HG03521 (cell line): ENCODE data around the gene TUBGCP3.
"Not testable (repeated sequence)": the region's sequence is repeated elsewhere in the genome, so short reads cannot be mapped to it uniquely, and the experiment has no call there.

Experiments
- ATAC-seq: cut with Tn5 transposase; IDR thresholded peaks from one replicate; pipeline ENCODE4 v1.9.1; 2021; ENCODE audit warnings: mild to moderate bottlenecking, moderate library complexity; ENCODE audit not compliant: unreplicated experiment

The TUBGCP3 gene, protein sequence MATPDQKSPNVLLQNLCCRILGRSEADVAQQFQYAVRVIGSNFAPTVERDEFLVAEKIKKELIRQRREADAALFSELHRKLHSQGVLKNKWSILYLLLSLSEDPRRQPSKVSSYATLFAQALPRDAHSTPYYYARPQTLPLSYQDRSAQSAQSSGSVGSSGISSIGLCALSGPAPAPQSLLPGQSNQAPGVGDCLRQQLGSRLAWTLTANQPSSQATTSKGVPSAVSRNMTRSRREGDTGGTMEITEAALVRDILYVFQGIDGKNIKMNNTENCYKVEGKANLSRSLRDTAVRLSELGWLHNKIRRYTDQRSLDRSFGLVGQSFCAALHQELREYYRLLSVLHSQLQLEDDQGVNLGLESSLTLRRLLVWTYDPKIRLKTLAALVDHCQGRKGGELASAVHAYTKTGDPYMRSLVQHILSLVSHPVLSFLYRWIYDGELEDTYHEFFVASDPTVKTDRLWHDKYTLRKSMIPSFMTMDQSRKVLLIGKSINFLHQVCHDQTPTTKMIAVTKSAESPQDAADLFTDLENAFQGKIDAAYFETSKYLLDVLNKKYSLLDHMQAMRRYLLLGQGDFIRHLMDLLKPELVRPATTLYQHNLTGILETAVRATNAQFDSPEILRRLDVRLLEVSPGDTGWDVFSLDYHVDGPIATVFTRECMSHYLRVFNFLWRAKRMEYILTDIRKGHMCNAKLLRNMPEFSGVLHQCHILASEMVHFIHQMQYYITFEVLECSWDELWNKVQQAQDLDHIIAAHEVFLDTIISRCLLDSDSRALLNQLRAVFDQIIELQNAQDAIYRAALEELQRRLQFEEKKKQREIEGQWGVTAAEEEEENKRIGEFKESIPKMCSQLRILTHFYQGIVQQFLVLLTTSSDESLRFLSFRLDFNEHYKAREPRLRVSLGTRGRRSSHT

DNA sequence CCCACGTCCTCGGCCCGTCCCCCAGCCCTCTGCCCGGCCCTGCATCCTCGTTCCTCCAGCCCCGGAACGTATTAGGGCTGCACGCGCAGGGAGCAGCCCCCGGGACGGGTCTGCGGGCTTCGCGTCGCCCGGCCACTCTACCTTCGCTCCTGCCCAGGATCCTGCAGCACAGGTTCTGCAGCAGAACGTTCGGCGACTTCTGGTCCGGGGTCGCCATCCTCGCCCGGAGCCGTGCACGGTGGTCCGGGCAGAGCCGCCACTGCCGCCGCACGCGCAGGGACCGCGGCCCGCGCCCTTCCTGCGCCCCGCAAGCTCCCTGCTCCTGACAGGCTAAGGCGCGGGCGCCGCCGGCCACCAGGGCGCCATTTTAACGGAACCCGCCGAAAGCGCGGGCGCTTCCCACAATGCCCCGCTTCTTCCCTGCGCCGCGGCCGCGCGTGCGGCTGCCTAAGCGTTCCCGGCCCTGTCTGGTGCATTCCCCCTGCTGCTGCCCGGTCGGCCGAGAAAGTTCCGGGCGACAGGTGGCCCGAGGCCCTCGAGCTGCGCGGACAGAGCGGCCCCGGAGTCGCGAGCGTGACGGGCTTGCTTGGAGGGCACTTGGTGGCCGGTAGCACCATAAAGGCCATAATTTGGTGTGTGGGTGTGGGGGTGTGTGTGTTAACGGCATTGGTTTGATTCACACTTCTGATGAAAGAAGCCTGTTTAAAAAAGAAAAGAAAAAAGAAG is at the start of gene TUBGCP3:
Gene TUBGCP3 (minus strand): TSS at position 390 of the 726 bp plus-strand sequence. CDS start 173 bp downstream, at position 217.
- ATAC-seq, result peak; percentile 73

DNA sequence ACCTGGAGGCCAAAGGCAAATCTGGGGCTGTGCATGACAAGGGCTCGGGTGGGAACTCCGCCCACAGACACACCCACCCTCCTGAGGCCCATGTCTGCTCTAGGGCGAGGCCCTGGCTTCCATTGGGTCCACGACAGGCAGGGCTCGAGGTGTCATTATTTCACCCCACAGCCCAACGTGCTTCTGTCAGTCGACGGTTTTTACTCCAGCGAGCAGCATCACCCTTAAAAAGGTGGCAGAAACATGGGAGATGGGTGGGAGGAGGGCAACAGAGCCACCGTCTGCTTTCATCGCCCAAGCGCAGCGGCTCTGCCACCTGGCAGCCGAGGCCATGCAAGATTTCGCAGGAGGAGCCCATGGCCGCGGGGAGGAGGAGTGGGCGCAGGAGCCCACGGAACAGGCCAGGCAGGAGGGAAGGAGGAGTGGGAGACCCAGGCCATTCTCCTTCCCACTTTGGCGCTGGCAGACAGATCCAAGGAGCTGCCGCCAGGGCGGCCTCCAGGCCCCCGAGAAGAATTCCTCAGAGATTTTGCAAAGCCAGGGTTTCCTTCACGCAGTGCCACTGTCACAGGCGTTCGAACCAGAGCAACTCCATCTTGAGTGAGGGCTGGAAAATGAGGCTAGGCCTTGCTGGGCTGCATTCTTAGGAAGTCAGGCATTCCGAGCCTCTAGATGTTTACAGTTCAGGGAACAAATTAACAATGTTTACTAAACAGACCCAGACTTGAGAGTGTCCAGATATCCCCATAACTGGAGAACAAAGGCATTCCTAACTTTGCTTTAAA is 49.3 kb upstream of the TUBGCP3 start:
- no peak for ATAC-seq

DNA sequence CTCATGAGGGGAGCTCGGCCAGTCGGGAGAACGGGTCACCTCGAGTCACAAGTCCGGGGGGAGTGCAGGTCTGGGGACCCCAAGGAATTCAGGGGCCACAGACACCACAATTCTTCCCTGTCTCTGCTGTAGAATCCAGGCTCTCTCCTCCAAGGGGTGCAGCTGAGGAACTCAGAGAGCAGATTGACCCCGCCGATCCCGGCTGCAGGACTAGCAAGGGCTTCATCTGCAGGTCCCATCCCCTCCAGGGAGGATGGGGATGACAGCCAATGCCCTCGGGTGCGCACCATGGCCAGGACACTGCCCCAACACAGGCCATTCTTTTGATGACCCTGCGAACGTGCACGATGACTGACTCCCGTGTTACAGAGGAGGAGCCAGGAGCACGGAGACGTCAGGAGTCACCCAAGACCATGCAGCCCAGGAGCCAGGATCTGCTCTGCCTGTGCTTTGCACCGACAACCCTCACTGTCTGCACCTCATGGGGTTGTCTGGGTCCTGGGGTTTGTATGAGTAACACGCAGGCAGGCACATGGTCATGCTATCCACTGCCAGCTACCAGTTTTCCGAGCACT is 48.5 kb upstream of the TUBGCP3 start:
- ATAC-seq, result no peak

DNA sequence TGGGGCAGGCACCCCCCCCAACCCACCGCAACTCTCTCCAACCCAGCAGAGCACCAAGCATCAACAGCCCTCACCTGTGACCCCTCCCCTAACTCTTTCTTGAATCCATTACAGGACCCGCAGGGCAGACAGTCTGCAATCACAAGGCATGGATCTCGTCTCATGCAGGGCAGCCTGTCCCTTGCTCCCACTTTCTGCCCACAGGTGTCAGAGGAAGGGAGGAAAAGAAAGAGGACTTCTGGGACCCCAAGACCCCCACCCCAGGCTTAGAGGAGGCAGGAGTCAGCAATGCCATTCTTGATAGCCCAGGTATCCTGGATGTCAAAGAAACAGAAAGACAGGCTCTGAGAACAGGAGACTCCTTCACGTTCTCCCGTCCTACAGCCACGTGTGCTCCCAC is 47.4 kb upstream of the TUBGCP3 start:
- ATAC-seq, result no peak

DNA sequence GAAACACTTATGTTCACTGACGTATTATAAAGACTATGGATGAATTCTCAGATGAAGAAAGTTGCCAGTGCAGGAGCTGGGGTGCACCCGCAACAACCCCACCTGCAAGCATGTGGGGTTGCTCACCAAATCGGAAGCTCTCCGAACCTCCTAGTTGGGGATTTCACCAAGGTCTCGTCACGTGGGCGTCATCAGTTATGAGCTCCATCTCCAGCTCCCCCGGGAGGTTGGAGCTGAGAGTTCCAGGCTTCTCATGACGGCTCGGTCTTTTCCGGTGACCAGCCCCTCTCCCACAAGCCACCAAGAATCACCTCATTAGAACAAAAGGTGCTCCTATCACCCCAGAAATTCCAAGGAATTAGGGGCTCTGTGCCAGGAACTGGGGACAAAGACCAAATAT is 46.1 kb upstream of the TUBGCP3 start:
- no peak for ATAC-seq

DNA sequence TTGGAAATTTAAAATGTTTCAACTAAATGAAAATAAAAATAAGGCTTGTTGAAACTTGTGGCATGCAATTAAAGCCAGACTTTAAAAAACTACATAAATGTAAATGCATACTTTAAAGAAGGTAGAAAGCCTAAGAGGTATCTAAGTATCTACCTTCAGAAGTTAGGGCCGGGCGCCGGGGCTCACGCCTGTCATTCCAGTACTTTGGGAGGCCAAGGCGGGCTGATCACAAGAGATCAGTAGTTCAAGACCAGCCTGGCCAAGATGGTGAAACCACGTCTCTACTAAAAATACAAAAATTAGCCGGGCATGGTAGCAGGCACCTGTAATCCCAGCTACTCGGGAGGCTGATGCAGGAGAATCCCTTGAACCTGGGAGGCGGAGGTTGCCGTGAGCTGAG is 42.3 kb upstream of the TUBGCP3 start:
- ATAC-seq, result not testable (repeated sequence)

DNA sequence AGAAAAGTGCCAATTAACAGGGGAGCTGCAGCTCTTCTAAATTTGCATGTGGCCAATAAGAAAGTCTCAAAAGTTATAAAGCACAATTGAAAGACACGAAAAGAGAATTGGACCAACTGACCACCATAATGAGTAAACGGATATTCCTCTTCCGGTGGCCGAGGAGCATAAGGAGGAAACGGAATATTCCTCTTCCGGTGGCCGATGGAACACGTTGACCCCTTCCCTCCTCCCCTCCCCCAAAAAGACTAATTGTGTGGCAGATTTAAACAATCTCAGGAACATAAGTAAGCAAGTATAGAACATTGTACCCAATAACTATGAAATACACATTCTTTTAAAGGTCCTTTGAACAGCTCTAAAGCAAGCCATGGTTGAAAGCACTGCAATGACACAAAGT is 41.2 kb upstream of the TUBGCP3 start:
- no peak for ATAC-seq

DNA sequence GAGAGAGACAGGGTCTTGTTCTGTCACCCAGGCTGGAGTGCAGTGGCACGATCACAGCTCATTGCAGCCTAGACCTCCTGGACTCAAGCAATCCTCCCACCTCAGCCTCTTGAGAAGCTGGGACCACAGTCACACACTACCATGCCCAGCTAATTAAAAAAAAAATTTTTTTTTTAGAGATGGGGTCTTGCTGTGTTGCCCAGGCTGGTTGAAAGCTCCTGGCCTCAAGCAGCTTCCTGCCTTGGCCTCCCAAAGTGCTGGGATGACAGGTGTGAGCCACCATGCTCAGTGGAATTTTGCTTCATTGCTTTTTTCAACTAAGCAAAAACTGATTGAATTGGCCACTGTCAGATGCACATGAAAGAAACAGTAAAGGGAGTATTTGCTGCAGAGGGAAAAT is 39.7 kb upstream of the TUBGCP3 start:
- not testable (repeated sequence) for ATAC-seq

DNA sequence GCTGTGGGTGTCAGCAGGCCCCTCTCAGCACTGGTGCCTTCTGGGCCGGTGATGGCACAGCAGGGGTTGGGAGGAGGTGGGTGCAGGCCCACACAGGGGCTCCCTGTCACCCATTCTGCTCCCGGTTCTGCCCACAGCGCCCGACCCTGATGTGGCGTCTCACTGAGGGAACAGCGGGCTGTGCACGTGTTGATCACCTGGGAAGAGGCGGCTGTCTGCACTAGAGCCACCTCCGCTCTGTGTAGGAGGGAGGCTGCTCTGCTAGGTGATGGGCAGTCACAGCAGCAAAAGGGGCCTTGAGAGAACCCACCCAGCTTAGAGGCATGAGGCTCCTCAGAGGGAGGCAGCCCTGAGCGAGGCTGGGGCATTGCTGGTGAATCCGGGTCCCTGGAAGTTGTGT is 39.2 kb upstream of the TUBGCP3 start:
- no peak for ATAC-seq

DNA sequence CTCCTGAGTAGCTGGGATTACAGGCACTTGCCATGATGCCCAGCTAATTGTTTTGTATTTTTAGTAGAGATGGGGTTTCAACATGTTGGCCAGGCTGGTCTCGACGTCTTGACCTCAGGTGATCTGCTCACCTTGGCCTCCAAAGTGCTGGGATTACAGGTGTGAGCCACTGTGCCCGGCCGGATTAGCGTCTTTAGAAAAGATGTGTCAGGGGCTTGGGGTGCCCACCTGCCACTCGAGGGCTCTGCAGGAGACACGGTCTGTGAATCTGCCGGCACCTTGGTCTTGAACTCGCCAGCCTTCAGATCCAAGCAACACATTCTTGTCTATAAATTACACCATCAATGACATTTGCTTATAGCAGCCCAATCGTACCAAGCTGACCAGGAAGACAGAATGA is 38.8 kb upstream of the TUBGCP3 start:
- ATAC-seq, result no peak

DNA sequence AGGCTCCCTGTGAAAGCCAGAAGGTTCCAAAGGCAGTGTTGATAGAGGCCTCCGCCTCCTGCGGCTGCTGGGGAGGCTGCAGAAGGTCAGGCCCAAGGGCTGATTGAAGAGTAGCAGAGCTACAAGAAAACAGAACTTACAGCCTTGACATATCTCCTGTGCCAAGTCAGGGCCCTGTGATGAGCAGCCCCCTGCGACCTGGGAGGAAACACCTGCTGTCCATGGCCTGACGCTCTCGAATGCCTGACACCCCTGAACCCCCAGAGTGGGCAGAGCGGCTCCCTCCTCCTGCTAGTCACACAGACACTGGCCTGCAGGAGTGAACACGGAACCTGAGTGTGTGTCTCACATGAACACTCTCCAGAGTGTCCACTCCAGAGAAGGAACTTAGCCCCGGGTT is 38.2 kb upstream of the TUBGCP3 start:
- no peak for ATAC-seq

DNA sequence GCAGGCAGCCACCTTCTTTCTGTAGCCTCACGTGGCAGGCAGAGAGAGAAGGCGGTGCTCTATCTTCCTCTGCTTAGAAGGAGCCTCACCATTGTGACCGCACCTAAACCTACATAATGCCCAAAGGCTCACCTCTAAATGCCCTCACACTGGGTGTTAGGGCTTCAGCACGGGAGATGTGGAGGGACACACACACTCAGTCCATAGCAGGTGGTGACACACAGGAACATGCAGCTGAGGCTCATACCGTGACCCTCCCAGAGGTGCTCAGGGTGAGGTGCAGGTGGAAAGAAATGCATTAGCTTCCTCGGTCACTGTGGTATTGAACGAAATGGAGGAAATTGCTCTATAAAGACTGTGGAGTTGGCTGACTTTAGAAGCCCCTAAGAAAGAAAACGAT is 37.7 kb upstream of the TUBGCP3 start:
- no peak for ATAC-seq

DNA sequence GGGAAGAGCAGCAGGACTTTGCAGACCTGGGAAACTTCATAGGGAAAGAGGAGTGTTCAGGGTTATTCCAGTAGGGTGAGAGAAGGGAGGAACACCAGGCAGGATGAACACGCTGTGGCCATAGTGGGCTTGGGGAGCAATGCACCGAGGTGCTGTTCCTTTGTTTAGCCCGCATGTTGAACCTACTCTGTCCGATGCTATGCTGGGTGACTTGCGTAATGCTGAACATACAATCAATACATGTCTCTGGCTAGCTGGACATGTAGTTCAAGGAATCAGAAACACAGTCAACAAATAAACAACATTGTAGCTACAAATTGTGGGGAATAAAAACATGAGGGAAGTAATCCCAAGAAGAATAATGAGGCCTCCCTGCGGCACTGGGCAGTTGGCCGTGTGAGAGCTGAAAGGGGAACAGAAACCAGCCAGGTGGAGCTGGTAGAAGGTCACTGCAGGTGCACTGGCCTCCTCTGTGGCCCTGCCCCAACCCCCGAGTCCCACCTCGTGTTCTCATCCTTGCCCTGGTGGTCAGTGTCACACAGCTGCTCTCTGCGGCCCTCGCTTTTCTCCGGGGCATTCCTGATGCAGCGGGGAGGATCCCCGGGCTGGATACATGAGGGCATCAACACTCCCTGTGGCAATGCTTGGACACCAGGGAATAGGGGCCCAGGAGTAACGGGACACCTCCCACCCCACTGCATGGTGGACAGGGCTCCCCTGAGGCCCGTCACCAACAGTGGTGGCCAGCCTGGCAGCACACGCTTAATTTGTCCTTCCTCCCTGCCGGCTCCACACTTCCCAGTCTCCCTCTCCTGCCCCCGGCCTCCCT is 36.9 kb upstream of the TUBGCP3 start:
- no peak for ATAC-seq

DNA sequence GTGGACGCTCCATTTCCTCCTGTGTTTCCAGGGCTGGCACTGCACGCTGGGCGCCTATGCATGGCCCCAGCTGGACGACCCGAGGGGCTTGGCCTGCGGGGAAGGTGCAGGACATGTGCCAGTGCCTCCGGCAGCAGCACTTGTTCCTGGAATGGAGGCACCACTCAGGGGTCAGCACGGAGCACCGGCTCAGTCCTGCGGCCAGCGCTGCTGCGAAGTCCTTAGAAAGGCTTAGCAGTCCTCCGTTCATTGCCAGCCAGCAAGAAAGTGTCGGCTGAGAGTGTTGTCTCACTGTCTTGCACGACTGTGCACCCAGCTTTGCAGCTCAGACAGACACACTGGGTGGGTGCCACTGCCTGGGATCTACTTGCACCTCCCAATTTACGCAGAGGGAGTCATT is 36.1 kb upstream of the TUBGCP3 start:
- ATAC-seq, result no peak

DNA sequence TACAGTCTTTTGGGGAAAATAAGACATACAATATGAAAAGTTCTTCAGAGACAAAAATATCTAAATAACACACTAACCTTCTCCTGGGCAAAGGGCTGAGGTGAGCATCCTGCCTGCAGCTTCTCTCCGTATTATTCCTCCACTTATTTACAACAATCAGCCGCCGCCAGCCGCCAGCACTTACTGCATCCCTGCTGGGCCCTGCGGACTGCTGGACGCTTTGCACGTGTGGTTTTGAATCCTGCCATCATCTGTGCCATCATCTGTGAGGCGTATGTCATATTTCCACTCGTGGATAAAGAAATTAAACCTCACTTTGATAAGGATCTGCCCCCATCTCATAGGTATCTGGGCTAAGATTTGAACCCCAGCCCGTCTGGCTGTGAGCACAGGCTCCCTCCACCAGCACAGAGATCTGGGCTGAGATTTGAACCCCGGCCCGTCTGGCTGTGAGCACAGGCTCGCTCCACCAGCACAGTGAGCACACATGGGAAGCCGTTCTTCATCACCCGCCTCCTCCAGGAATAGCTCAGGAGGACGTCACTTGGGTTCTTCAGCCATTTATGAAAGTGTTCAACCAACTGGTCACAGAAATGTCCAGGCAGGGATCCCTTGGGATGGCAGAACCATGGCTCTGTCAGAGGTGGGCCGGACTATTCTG is 35.2 kb upstream of the TUBGCP3 start:
- no peak for ATAC-seq

DNA sequence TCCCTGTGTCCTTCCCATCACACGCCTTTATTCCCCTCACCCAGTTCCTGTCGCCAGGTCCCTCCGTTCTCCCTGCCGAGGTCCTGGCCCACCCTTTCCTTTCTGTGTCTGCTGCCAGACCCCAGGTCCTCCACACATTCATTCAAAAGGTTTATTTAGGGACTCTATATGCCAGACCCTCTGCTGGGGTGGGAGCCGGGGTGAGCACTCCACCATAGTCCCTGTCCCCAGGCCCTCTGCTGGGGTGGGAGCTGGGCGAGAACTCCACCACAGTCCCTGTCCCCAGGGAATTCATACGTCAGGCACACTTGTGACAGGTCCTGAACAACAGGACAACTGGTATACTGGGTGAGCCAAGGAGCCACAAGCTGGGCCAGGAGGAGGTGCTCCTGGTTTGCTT is 34.4 kb upstream of the TUBGCP3 start:
- no peak for ATAC-seq

DNA sequence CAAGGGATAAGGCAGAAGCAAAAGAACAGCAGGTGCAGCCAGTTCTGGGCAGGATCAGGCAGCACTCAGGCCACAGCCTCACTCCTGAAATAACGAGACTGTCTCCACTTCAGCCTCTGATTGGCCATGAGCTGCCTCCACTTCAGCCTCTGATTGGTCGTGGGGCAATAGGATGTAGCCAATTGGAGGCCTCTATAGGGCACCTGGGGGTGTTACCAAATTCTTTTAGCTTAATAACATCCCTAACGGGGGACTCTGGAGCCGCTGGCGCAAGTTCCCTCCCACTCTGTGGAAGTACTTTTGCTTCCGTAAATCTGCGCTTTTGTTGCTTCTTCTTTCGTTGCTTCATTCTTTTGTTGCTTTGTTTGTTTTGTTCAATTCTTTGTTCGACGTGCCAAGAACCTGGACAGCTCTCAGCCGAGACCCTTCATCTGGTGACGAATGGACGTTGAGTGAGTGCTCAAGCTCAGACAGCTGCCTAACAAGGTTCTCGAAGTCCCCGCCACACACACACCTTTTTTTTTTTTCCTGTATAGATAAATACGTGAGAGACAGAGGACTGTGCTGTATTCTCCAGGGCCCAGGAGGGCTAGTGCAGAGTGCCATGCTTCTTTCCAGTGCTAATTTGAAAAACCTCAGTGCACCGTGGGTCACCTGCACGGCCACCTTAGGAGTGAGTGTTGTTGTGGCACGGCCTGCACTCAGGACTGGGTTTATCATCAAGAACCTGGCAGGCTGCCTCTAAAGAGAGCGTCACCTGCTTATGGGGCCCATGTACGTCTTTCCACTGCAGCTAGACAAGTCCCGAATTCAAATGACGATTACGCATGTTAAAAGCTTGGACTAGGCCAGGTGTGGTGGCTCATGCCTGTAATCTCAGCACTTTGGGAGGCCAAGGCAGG is 32.0 kb upstream of the TUBGCP3 start:
- no peak for ATAC-seq

DNA sequence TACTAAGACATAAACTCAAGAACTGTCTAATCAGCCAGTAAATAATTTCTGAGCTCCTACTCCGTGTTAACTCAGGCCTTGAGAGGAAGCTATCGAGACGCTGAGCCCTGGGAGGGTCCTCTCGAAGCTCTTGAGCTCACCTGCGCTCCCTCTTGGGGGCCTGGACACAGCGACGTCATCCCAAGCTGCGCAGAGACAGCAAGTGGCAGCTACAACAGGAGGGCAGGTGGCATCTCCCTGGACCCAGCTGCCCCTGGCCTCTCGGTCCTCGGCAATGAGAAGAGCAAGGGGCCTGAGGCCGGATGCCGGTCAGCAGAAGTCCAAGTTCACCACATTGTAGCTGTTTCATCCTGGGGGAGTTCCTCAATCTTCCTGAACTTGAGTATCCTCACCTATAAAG is 30.5 kb upstream of the TUBGCP3 start:
- no peak for ATAC-seq
